CD4-positive, alpha-beta T cell treated with Interleukin-17A for 4 hours (primary cell): ENCODE data around the gene INAFM1.
"Not testable (repeated sequence)": the region's sequence is repeated elsewhere in the genome, so short reads cannot be mapped to it uniquely, and the experiment has no call there.

Source experiments
- DNase-seq: peaks from one replicate; pipeline ENCODE4 v3.0.0-alpha.2; 2020; ENCODE audit warnings: mixed read lengths

INAFM1 gene

GRCh38 chr19:47268028-47268427 is 6.7 kb upstream of the INAFM1 start:
- DNase-seq, result no peak

GRCh38 chr19:47269596-47269995 is 5.1 kb upstream of the INAFM1 start:
- DNase-seq, result no peak

DNA sequence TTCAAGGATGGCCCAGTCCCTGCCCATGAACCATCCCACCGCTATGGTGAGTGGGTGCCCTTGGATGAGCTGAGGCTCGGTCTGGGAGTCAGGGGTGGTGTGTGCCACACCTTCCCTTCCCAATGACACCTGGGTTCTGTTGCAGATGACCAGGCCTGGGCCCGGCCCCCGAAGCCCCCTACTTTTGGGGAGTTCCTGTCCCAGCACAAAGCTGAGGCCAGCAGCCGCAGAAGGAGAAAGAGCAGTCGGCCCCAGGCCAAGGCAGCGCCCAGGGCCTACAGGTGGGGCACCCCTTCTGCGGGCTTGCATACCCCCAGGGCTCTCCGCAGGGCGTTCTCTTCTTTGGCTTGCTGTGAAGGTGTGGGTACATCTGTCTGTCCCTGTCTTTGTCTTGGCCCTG is 4.3 kb upstream of the INAFM1 start:
- DNase-seq, result no peak

- no peak for DNase-seq
Measured at GRCh38 chr19:47271949-47272348, 2.7 kb upstream of the INAFM1 start.

DNA sequence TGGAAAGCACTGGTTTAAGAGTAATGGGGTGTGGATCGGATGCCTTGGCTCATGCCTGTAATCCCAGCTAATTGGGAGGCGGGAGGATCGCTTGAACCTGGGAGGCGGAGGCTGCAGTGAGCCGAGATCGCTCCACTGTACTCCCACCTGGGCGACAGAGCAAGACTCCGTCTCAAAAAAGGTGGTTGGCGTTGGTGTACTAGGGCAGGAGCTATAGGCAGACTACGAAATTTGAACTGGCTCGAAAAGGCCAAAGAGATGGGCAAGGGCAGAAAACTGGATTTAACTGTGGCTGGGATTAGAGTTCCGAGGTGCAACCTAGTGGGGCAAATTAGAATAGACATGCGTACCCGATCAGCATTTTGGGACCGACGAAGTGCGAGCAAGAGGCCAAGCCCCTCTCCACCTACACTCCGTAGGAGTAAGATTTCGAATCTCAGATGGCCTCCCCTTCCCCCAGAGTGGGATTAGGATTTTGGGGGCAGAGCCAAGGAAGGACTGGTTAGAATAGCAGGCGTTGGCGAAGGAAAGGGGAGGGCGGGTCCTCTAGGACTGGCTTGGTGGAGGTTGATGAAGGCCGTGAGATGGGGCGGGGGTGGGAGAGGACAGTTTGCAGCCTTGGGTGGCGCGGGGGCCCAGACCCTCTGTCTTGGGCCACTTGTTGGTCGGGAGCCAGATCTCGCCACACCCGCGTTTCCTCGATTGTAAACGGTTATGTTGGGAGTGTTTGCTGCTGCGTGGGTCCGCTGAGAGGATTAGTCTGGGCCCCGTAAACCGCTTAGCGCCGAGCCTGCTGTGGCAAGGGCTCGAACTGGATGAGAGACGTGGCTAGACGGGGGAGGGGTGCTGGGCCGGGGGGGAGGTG is 2.0 kb upstream of the INAFM1 start:
- peak; percentile 78 for DNase-seq

GRCh38 chr19:47273313-47274070 is 1.2 kb upstream of the INAFM1 start:
- peak; percentile 92 for DNase-seq

- DNase-seq, result peak; percentile 16
Measured at GRCh38 chr19:47274891-47275761, 441 bp downstream of the INAFM1 start.

- DNase-seq, result no peak
Measured at GRCh38 chr19:47275791-47276461, 1.2 kb downstream of the INAFM1 start.

GRCh38 chr19:47276513-47276912 is 1.8 kb downstream of the INAFM1 start:
- not testable (repeated sequence) for DNase-seq

DNA sequence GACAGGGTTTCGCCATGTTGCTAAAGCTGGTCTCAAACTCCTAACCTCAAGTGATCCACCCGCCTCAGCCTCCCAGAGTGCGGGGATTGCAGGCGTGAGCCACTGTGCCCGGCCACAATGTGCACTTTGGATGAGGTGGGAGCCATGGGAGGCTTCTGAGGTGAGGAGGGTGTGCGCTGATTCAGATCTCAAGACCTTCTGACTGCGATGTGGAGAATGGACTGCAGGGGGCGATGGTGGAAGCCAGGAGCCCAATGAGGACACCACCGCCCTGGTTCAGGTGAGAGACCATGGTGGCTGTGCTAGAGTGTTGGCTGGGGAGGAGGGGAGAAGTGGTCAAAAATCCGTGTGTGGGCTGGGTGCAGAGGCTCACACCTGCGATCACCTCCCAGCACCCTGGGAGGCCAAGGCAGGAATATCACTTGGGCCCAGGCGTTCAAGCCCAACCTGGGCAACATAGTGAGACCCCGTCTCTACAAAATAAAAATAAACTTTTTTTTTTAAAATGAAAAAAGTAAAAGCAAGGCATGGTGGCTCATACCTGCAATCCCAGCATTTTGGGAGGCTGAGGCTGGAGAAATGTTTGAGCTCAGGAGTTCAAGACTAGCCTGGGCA is 5.6 kb downstream of the INAFM1 start:
- peak; percentile 65 for DNase-seq

- no peak for DNase-seq
Measured at GRCh38 chr19:47283405-47284059, 8.8 kb downstream of the INAFM1 start.

- peak; percentile 65 for DNase-seq
Measured at GRCh38 chr19:47284324-47284899, 9.7 kb downstream of the INAFM1 start.

GRCh38 chr19:47296036-47296435 is 21.4 kb downstream of the INAFM1 start:
- DNase-seq, result peak; percentile 85

DNA sequence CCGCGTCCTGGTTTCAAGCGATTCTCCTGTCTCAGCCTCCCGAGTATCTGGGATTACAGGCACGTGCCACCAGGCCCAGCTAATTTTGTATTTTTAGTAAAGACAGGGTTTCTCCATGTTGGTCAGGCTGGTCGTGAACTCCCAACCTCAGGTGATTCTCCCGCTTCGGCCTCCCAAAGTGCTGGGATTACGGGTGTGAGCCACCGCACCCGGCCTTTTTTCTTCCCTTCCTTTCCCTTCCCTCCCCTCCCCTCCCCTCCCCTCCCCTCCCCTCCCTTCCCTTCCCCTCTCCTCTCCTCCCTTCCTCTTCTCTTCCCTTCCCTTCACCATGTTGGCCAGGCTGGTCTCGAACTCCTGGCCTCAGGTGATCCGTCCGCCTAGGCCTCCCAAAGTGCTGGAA is 26.2 kb downstream of the INAFM1 start:
- not testable (repeated sequence) for DNase-seq

DNA sequence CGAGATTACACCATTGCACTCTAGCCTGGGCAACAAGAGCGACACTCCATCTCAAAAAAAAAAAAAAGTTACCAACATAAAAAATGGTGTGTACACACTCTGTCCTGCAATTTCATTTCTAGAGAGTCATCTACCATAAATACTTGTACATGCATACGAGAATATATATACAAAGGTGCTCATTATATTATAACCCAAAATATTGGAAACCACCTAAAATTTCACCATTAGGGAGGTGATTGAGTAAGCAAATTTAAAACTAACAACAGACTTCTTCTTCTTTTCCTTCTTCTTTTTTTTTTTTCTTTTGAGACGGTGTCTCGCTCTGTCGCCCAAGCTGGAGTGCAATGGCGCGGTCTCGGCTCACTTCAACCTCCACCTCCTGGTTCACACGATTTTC is 27.6 kb downstream of the INAFM1 start:
- no peak for DNase-seq

GRCh38 chr19:47303966-47304365 is 29.3 kb downstream of the INAFM1 start:
- DNase-seq, result no peak

DNA sequence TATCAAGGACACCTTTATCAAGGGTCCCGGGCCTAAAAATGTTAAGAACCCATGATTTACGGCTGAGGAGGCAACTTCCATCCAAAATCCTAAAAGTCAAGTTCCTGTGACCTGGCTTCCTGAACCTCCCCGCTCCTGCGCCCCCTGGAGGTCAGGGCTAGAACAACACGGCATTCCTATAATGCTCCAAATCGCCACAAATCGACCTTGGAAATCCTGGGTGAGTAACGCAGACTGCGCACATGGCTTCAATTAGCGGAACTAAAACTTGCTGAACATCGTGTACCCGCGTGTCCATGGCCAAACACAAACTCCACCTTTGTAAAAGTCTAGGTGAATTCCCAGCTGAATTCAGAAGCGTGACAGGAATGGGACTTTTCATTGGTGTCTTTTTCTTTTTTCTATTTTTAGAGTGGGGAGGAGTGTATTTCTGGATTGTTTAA is 30.6 kb downstream of the INAFM1 start:
- peak; percentile 74 for DNase-seq

DNA sequence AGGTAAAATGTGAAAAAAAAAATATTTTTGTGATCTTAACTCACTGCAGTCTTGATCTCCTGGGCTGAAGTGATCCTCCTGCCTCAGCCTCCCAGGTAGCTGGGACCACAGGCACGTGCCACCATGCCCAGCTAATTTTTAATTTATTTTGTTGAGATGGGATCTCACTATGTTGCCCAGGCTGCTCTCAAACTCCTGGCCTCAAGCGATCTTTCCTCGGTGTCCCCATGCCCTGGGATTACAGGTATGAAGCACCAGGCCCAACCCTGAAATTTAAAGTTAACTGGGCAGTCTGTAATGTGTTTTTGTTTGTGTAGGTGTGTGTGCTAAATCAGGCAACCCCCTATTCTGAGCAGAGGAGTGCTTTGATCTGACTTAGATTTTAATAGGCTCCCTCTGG is 31.6 kb downstream of the INAFM1 start:
- DNase-seq, result no peak

DNA sequence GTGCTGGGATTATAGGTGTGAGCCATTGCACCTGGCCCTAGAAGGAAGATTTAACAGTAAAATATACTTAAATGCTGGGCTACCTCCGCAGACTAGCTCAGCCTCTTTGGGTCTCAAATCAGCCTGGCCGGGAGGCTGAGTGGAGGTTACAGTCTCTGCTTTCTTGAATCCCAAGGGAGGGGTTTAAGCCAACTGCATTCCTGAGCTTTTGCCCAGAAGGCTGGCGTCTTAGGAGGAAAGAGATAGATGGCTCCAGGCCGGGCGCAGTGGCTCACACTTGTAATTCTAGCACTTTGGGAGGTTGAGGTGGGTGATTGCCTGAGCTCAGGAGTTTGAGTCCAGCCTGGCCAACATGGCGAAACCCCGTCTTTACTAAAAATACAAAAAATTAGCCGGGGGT is 34.4 kb downstream of the INAFM1 start:
- DNase-seq, result no peak

GRCh38 chr19:47309608-47310007 is 34.9 kb downstream of the INAFM1 start, which contains the start of gene C5AR1:
TSS of gene C5AR1 (plus strand) at chr19:47309861. CDS start at chr19:47309896, 35 bp downstream.
- DNase-seq, result no peak

- DNase-seq, result no peak
Measured at GRCh38 chr19:47310323-47310722, 35.6 kb downstream of the INAFM1 start.
